SK-MEL-5 (cell line): ENCODE measurements around the gene AOPEP. TPM values are rescaled to one million over a fixed set of nuclear protein-coding genes. Genes with fewer than 3 reads are reported as not detected.

ENCODE experiments used
- DNase-seq: peaks from one replicate; pipeline ENCODE4 v3.0.0-alpha.2; 2016; ENCODE audit warnings: low read depth, low spot score
- in situ Hi-C: cut with HindIII; loops from 2 replicates; pipeline ENCODE4 v1.10.0; 2016; ENCODE audit warnings: low sequenced_read_pairs, high pct_unique_total_duplicates, low pct_unique_long_range_greater_than_20kb
- total RNA-seq: library from RNA; depleted of rRNA; stranded (reverse); fragments of >200 nt; shearing (Covaris generic); gene quantifications from 2 replicates; pipeline ENCODE4 v1.2.3, GENCODE V29; 2014

The AOPEP gene
- total RNA-seq, 1 experiment from 2014 or later, result 20.8 TPM

DNA sequence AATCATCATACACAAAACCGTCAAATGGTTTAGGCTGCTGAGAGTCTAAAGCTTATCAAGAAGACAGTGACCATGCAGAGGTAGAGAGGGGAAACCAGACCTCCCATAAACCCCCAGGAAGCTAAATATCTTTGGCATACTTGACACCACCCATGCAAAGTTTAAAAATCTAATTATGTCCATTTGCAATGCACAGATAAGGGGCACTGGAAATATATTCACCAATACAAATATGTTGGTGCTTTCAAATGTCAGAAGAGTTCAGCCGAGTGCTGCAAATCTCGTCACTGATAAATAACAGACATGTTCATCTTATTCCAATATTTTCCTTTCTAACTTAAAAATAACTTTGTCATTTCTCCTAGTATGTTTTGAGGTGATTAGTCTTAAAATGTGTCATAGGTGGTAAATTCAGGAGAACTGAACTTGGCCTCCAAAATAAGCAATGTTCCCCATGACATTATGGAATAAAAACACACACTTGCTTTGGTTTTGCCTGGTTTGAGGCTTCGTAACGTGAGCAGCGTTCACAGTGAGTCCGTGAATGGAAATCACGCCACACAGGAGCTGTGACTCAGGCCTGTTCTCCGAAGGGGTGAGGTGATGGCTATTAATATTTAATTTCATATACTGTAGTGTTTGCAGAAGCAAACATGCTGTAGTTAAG, 182.2 kb downstream of the AOPEP start:
- in situ Hi-C loops, result no loop called here
- no peak for DNase-seq

DNA sequence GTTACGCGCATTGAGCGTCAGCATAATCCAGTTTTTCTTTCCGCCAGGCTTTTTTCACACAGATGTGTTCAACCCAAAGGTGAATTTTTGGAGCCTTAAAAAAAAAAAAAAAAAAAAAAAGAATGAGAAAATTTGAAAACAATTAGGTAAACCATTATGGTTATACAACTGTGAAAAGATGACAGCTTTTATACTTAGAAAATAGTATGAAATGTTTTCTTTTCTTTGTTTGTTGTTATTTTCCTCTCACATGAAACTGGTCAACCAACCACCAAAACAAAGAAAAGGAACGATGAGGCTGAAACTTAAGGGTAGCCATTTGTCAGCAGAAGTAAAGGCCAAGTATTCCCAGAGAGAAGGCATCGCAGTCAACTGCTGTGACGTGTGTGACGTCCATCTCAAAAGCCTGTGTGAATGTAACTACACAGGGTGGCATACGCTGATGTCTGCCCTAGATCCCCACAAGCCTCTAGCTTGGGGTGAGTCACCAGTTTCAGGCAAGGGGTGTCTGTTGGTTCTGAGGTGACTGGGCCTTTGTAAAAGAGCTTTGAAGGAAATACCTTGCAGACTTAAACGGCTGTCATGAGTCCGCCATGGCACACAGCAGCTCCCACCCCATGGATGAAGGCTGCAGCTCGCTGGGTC, 182.9 kb downstream of the AOPEP start:
- in situ Hi-C loops, result no loop called here
- no peak for DNase-seq

DNA sequence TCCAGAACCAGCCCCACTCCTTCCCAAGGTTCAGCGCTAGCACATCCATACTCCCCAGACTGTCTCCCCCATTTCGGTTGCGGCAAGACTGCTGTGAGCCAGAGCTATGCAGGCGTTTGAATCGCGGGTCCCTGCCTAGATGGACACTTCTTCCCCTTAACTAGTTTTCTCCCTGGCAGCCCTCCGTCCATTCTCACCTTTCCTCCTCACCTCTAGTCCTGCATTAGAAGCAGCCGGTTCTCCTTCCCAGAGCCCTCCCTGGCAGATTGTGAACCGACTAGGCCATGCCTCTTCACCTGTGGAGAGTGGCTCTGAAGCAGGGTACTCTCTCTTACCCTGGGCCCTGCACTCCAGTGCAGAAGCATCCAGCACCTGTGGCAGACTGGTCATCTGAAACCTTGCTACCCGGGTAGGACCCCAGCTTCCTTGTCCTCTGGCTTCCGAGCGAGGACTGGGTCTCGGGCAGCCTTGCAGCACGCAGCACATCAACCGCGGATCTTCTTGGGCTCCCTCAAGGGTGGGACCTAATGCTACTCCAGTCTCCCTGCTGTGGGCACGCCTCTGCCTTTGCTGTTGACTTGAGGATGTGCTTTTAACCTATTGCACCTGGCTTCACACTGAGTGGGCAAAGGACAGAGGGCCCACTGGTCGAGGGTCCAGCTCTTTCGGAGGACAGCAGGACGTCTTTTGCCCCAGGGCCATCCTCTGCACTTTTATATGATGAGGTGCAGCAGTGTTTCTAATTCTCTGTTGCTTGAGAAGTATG, 183.6 kb downstream of the AOPEP start:
- no peak for DNase-seq
- in situ Hi-C loops, result no loop called here

DNA sequence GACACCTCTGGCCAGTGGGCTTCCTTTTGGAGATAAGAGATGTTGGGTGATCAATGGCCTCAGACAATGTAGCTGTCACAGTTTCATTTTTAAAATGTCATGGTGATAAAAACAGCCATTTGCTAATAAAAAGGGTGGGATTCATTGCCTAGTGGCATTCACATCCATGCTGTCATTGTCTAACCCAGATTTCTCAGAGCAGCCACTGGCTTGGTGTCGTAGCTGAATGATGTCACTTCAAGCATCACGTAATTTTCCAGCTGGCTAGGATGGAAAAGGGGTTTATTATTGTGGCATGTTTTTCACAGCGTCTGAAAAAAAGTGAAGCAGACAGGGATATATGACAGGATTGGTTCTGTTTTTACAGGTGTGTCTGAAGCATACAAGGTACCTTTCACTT, 184.7 kb downstream of the AOPEP start:
- no peak for DNase-seq
- in situ Hi-C loops, result no loop called here

DNA sequence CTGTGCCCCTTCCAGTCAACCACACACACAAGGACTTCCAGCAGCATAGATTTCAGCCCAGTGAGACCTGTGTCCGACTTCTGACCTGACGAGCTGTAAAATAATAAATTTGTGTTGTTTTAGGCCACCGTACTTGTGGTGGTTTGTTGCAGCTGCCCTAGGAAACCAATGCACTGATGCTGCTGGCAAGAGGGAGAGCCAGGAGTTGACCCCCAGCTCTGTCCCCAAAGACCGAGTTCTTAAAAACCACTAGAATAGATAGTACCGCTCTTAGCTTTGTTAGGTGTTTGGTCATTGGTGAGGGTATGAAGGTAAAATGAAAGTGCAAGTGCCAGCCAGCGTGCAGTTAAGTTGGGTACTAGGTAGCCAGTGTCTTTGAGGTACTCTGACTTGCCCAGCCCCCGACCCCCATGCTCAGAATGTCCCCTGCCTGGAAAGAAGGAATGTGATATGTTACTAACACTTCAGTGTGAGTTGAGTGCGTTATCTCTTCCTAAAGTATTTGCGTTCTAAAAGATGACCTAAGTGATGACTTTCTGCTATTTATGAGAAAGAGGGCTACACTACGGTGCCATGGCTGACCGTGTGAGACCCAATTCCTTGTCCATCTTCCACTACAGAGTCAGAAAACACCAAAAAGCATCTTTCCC, 185.6 kb downstream of the AOPEP start:
- DNase-seq, result no peak
- in situ Hi-C loops, result no loop called here

DNA sequence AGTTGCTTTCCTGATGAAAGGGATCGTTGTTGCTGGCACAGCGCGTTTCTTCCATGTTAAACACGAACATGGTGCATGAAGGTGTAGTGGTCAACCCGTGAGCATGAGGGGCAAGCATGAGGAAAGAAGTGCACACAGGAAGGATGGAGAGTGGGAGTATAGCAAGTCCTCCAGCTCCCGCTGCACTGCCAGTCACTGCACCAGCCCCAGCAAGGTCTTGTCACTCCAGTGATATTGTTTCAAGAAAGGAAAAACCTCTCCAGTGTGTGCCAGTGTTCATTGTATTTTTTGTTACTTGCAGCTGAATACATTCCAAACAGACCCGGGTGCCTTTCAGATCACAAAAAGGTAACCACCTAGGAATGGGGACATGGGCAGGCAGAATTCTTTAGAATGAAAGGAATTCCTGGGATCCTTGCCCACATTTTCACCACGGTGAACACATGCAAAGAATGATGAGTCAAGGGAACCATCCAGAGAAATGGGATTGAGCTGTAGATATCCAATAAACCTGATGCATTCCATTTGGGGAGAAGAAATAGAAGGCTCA, 186.3 kb downstream of the AOPEP start:
- in situ Hi-C loops, result no loop called here
- no peak for DNase-seq

DNA sequence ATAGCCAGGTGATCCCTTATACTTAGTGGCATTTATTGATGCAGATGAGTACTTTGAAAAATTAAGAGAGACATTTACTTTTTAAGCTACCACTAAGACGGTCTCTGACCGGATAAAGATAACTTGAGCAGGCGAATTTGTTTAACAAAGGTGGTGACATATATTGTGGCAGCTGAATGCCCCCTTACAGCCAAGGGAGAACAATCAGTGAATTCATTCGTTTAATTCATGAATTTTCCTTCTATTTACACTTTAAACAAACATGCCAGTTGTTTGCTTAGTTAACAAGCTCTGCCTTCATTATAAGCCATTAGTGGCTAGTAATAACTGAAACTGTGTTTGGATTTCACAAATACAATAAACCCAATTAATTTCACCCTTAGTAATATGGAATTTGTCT, 187.1 kb downstream of the AOPEP start:
- DNase-seq, result no peak
- in situ Hi-C loops, result no loop called here

DNA sequence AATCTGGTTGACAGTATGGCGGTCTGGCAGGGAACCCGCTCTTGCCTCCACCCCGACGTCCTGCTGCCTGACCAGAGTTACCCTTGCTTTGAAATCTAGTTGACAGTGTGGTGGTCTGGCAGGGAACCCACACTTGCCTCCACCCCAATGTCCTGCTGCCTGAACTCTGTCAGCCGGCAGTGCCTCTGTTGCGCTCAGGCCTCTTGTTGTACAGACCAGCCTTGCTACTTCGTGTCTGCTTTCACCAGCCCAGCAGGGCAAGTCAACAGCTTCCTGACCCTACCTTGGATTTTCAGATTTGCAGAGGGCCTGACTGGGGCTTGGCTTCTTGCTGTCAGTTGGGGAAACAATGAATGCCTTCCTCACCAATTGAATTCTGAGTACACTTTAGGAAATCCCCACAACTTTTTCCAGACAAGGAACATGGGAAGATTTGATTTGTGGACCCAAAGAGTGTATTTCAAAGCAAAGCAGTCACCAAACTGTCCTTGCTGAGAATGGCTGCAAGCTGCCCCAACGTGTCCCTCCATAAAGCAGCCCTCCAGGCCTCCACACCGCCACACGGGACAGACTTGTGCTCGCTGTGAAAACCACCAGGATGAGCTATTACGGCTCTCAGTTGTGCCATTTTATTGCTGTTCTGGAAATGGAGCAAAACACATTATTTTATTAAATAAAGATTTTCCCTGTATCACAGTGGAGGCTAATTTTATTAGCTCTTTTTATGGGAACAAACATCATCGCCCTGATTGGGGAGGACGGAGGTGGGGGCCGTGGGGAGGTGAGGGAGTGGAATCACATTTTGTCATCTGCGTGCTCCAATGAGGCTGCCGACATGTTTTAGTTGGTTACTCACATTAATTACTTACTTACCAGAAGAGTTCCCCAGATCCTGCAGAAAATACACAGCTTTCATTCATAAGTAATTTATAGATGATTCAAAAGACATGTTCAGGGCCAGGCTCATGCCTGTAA, 189.3 kb downstream of the AOPEP start:
- in situ Hi-C loops, result no loop called here
- no peak for DNase-seq

DNA sequence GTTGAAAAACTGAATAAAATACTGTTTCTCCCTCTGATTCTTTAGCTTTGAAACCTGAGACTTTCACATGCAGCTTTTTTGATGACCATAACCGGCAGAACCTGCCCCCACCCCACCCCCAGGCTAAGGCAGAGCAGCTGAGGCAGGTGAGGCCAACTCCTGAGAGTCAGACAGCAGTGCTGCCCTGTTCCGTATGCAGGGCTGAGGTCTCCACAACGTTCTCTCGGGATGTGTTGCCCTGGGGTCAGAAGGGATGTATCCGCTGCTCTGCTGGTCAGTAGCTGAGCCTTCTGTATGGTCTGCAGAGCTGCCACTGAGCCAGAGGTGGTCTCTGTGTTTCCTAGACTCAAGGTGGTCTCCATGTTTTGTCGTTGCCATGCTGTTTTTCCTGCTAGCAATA, 190.5 kb downstream of the AOPEP start:
- no peak for DNase-seq
- in situ Hi-C loops, result no loop called here

DNA sequence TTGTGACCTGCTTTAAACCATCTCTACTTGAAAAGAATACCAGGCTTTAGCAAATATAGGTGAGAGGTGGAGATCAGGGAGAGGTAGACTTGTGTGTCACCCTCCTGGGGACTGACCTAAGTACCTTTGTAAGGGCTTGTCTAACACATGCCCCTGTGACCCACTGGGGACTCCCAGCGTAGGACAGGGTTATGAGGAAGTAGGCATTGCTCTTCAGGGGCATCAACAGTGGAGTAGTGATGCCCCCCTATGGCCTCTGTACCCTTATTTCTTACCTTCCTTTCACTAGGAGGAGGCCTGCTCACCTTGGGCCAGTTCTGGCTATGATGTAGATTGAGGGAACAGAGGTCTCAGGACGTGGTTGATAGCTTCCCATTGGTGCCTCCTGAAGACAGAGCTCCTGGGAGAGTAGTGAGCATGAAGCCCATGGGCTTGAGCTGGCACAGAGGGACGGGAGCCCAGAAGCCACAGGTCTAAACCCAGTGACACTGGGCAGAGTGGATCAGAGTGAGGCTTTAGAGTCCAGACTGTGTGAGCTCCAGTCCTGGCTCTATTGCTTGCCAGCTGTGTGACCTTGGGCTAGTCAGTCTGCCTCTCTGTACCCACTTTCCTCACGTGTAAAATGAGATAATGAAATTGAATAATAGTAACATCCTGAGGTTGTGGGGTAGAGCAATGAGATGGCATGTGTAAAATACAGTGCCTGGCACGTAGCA, 191.7 kb downstream of the AOPEP start:
- no peak for DNase-seq
- in situ Hi-C loops, result no loop called here

DNA sequence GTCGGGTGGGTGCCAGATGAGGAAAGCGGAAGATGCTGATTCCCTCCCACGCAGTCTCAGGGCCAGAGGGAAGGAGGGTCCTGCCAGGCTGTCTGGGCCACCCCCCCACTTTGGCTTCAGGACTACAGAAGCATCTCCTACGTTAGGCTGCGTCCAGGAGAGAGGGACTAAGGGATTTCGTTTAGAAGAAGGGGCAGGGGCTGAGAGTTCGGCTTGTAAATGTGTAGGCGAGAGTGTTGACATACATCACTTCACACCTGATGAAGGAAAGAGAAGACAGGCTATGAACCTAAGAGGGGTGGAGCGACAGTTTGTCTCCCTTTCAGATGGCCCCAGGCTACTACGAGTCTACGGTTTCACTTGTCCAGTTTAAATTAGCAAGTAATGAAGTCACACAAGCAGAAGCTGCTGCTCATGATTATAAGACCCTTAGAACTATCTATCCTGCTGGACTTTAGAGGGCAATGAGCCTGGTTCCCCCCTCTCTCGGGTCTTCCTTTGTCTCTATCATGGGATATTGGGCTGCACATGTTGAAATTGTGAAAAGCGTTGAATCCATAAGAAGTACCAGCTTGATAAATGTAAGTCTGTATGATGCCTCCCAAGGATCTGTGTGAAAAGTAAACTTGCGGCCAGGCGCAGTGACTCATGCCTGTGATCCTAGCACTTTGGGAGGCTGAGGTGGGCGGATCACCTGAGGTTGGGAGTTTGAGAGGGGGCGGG, 193.0 kb downstream of the AOPEP start:
- in situ Hi-C loops, result no loop called here
- no peak for DNase-seq

DNA sequence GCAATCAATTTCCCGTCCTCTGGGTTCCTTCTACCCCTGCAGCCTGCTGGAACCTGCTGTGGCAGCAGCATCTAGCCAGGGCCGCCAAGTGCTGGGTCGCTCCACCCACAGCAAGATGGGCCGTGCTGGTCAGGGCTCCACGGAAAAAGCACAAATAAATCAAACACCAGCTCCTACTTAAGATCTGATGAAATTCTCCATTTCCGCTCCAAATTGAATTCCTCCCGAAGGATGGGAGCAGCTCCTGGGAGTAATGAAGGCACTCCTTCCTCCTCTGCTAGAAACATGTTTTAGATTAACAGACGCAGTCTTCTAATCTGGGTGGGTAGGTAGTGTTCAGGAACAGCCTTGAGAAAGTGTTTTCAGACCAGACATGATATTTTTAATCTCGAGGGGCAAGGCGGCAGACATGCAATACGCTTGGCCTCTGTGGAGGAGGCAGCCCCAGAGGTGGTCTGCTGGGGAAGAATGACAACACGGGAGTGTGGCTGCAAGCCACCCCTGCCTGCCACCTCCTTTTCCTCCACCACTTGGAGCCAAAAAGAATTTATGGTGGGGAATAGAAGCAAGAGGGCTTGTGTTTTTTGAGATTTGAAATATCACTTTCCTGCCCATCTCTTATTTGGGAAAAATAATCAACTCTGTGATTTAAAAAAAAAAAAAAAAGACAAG, 194.1 kb downstream of the AOPEP start:
- DNase-seq, result no peak
- in situ Hi-C loops, result no loop called here

DNA sequence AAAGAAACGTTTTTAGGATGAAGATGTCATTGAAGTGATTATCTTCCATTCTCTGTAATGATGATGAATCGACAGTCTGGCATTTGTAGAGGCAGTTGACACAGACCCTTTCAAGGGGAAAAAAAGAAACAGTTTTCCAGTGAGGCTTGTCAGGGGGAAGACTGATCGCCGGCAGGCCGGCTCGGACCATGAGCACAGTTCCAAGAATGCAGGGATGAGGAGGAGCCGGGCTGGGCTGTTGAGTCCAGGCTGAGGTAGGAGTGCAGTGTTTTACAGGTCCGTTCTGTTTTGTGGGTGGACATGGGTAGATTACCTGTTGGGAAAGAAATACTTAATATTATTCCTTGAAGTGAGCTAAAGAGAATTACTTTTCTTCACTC, 194.6 kb downstream of the AOPEP start:
- DNase-seq, result no peak
- in situ Hi-C loops, result no loop called here

DNA sequence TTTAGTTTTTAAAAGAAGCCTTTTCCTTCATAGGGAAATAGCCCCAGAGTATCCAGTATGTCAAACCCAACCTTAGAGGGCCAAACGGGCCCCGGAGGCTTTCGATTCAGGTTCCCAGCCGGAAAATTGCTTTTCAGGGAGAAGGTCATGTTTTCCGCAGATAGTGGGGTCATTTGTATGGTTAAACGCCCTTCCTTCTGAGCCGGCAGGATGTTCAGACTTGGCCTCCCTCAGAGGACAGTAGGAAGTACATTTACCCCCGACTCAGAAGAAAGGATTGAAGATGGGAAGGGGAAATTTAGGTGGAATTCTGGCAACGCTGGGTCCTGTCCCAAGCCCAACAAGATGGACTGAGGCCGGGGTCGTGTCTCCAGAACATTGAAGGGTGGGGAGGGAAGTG, 195.2 kb downstream of the AOPEP start:
- DNase-seq, result no peak
- in situ Hi-C loops, result no loop called here

DNA sequence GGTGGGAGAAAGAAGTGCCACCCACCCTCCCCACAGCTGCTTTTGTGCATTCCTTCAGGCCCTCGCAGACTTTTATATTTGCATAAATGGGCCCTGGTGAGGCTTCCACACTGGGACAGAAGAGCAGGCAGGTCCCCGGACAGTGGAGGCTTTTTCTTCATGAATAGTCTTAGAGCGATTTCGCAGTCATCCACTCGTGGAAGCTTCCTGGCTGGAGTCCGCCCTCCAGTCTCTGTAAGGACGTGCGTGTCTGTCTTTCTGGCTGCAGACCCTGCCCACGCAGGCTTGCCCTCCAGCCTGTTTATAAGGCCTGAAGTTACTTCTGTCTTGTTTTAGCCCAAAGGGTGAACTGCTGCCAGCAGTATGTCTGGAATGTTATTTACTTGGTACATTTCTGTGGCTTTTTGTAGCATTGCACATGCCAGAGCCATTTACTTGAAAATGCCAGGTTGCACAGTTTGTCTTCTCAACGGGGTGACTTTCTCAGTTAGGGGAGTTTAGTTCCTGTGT, 195.7 kb downstream of the AOPEP start:
- peak; percentile 26 for DNase-seq
- in situ Hi-C loops, result no loop called here
